ENCODE results near the gene GOLGA5. TPM values are rescaled to one million over a fixed set of nuclear protein-coding genes. Genes with fewer than 3 reads are reported as not detected.

GOLGA5 gene
- total and polyA plus RNA-seq, 2 of the 13 experiments (the other 11 are each of a cell fraction or from before 2014, with no cell fraction given) = 31.0 to 40.0 TPM

DNA sequence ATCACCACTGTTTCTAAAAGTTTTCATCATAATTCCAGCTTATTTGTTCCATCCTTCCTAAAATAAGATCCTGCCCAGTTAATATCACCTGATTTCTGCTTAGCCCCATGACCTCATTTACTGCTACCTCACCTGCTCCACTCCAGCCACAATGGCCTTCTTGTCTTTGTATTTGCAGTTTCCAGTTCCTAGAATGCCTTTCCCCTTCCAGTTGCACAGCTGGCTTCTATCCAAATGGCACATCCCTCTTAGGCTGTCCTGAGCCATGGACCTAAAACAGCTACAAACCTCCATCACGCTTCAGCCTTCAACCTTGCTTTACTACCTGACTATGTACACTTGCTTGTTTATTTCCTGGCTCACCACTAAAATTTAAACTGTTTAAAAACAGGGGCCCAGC, 39.1 kb upstream of the GOLGA5 start (continued):
- TF ChIP-seq MLXIP (CRISPR knock-in tag; IDR thresholded peaks at IDR 0.05; ENCODE audit: borderline replicate concordance) (no peak), SNAPC5 (CRISPR knock-in tag; IDR thresholded peaks at IDR 0.05; ENCODE audit: borderline replicate concordance) (no peak), ZNF251 (CRISPR knock-in tag; IDR thresholded peaks at IDR 0.05) (no peak), FOXM1 (CRISPR knock-in tag; IDR thresholded peaks at IDR 0.05) (no peak), ZNF232 (CRISPR knock-in tag; IDR thresholded peaks at IDR 0.05; ENCODE audit: borderline replicate concordance) (no peak), HOXA7 (CRISPR knock-in tag; IDR thresholded peaks at IDR 0.05) (no peak), HMGA1 (CRISPR knock-in tag; conservative IDR thresholded peaks at IDR 0.05) (no peak), LCORL (IDR thresholded peaks at IDR 0.05) (no peak), LCORL (CRISPR knock-in tag; IDR thresholded peaks at IDR 0.05) (0 out of 2 replicates have a peak, but pooled peaks have one; percentile 38), PRDM15 (CRISPR knock-in tag; IDR thresholded peaks at IDR 0.05) (no peak), HOXD1 (CRISPR knock-in tag; IDR thresholded peaks at IDR 0.05) (no peak), MXI1 (IDR thresholded peaks at IDR 0.05; ENCODE audit: borderline replicate concordance, low read depth, low read length) (no peak), GATAD2A (CRISPR knock-in tag; IDR thresholded peaks at IDR 0.05) (peak; percentile 20; the same call in 1 of the 2 replicates), ZBTB42 (CRISPR knock-in tag; IDR thresholded peaks at IDR 0.05) (no peak), ZNF20 (CRISPR knock-in tag; IDR thresholded peaks at IDR 0.05) (no peak), ZSCAN22 (CRISPR knock-in tag; IDR thresholded peaks at IDR 0.05) (no peak), ATAD3A (CRISPR knock-in tag; IDR thresholded peaks at IDR 0.05) (no peak), ZNF333 (CRISPR knock-in tag; IDR thresholded peaks at IDR 0.05; ENCODE audit: borderline replicate concordance) (no peak), KDM1A (CRISPR knock-in tag; IDR thresholded peaks at IDR 0.05) (no peak)
- TF ChIP-seq, protein P1, sequence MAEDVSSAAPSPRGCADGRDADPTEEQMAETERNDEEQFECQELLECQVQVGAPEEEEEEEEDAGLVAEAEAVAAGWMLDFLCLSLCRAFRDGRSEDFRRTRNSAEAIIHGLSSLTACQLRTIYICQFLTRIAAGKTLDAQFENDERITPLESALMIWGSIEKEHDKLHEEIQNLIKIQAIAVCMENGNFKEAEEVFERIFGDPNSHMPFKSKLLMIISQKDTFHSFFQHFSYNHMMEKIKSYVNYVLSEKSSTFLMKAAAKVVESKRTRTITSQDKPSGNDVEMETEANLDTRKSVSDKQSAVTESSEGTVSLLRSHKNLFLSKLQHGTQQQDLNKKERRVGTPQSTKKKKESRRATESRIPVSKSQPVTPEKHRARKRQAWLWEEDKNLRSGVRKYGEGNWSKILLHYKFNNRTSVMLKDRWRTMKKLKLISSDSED (CRISPR knock-in tag; IDR thresholded peaks at IDR 0.05) = no peak

Measured in HepG2 (cell line).